ENCODE results near the gene PDE9A. TPM values are rescaled to one million over a fixed set of nuclear protein-coding genes. Genes with fewer than 3 reads are reported as not detected.

Gene PDE9A
- total and polyA plus RNA-seq, 2 of the 4 experiments (the other 2 are of a cell fraction), result 0.89 to 0.90 TPM

- H3K56ac ChIP-seq (ENCODE audit: extremely low read depth, insufficient read depth, low read length), result no peak overlapping the region
- no peak overlapping the region for H3K18ac ChIP-seq (ENCODE audit: low read depth, low read length)
- no peak for TF ChIP-seq POLR2A (IDR thresholded peaks at IDR 0.05; ENCODE audit: low read depth, low read length)
- no peak for TF ChIP-seq RCOR1 (IDR thresholded peaks at IDR 0.05; ENCODE audit: insufficient replicate concordance, low read length)
- no peak for TF ChIP-seq MAZ (IDR thresholded peaks at IDR 0.05; ENCODE audit: borderline replicate concordance, low read depth, low read length)
- no peak for TF ChIP-seq NFE2L2 (IDR thresholded peaks at IDR 0.05; ENCODE audit: low read depth, low read length)
- no peak for TF ChIP-seq MAFK (IDR thresholded peaks at IDR 0.05; ENCODE audit: low read depth, low read length)
- TF ChIP-seq, protein P1, sequence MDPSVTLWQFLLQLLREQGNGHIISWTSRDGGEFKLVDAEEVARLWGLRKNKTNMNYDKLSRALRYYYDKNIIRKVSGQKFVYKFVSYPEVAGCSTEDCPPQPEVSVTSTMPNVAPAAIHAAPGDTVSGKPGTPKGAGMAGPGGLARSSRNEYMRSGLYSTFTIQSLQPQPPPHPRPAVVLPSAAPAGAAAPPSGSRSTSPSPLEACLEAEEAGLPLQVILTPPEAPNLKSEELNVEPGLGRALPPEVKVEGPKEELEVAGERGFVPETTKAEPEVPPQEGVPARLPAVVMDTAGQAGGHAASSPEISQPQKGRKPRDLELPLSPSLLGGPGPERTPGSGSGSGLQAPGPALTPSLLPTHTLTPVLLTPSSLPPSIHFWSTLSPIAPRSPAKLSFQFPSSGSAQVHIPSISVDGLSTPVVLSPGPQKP (IDR thresholded peaks at IDR 0.05; ENCODE audit: borderline replicate concordance, low read depth, low read length), result no peak
- no peak overlapping the region for H3K27ac ChIP-seq (ENCODE audit: insufficient read depth, low read length)
- intact Hi-C loops (cut with micrococcal nuclease), result no loop called here
- no peaks in the 10 kb centered on the region for H3K9me1 ChIP-seq (ENCODE audit: insufficient read depth, low read length)
- H2AK5ac ChIP-seq (ENCODE audit: low read depth, low read length), result no peak overlapping the region
- dilution Hi-C loops (cut with HindIII; ENCODE audit: low sequenced_read_pairs, unreplicated experiment), result no loop called here
- no peak overlapping the region for H3K9ac ChIP-seq (ENCODE audit: low read depth, low read length)
- H3K4me1 ChIP-seq (ENCODE audit: control insufficient read depth, insufficient read depth, low read length), result no peaks in the 10 kb centered on the region
- peaks cover 1% of the 10 kb centered on the region; the same call in 1 of the 2 replicates for H3K9me3 ChIP-seq (ENCODE audit: control insufficient read depth, insufficient read depth, low read length)
- H2AFZ ChIP-seq (replicated peaks; ENCODE audit: low read length, poor library complexity), result no peak overlapping the region
- no peak overlapping the region for H2BK120ac ChIP-seq (ENCODE audit: low read depth, low read length)
- no TSS peak for BruUV-seq (replicated peaks)
- no peak overlapping the region for H4K8ac ChIP-seq (ENCODE audit: low read depth in 2 of 2, low read length in 2 of 2)
- H4K5ac ChIP-seq (ENCODE audit: low read depth, low read length), result no peak overlapping the region
- no peak overlapping the region for H3K23ac ChIP-seq (ENCODE audit: low read depth, low read length)
- WGBS, 2 experiments (ENCODE audit: extremely low coverage in 2 of 2, insufficient read length in 1 of 2), result 97% methylated on average over 6 of the region's 18 CpGs; no CpG with 5 or more reads in 1 of the 2 experiments
- no peak overlapping the region for H3K14ac ChIP-seq (replicated peaks; ENCODE audit: low read depth, low read length)
- POLR2A ChIA-PET (ENCODE audit: unreplicated experiment), result no interaction called here
- no peaks in the 10 kb centered on the region for H4K20me1 ChIP-seq (ENCODE audit: insufficient read depth, low read length)
- H3K36me3 ChIP-seq (ENCODE audit: control insufficient read depth, insufficient read depth, low read length), result no peaks in the 10 kb centered on the region
- H3K4me3 ChIP-seq (ENCODE audit: insufficient read depth, low read depth, low read length), result no peak overlapping the region
- H2BK5ac ChIP-seq (ENCODE audit: low read depth, low read length, poor library complexity, severe bottlenecking), result no peak overlapping the region
- no peak overlapping the region for H3K4ac ChIP-seq (ENCODE audit: low read depth, low read length)
- ATAC-seq (ENCODE audit: low read depth) (no peak), DNase-seq (no peak)
- no peak overlapping the region for H4K91ac ChIP-seq (ENCODE audit: insufficient read depth, low read depth, low read length)
- H3K4me2 ChIP-seq (ENCODE audit: low read depth, low read length), result no peak overlapping the region
- CTCF ChIA-PET, result interaction anchor here (0.6 kb wide), 1 partner anchor 1096 kb away, joined by 3 read pairs; no protein-coding TSS in a partner anchor
- no peaks in the 10 kb centered on the region for H3K79me1 ChIP-seq (ENCODE audit: low read depth in 1 of 2, low read length in 2 of 2)
- no peaks in the 10 kb centered on the region for H3K27me3 ChIP-seq (ENCODE audit: control insufficient read depth, insufficient read depth, low read length)
- in situ Hi-C loops (cut with MboI; ENCODE audit: low sequenced_read_pairs), result no loop called here
- no peak overlapping the region for H2BK15ac ChIP-seq (ENCODE audit: low read depth, low read length)
- no peak overlapping the region for H2AK9ac ChIP-seq (replicated peaks; ENCODE audit: low read depth, low read length, poor library complexity)
- no peak overlapping the region for H2BK20ac ChIP-seq (ENCODE audit: low read depth, low read length)
Observed at GRCh38 chr21:42703965-42704364, 50.5 kb downstream of the PDE9A start.
